Left forelimb (tissue), 1 donor: ENCODE results near the gene SOD2.
"Not testable (repeated sequence)": the region's sequence is repeated elsewhere in the genome, so short reads cannot be mapped to it uniquely, and the experiment has no call there.

Experiments used
- DNase-seq: peaks from one replicate; pipeline ENCODE4 v3.0.0-alpha.2; 2018; ENCODE audit warnings: low spot score

Gene SOD2

DNA sequence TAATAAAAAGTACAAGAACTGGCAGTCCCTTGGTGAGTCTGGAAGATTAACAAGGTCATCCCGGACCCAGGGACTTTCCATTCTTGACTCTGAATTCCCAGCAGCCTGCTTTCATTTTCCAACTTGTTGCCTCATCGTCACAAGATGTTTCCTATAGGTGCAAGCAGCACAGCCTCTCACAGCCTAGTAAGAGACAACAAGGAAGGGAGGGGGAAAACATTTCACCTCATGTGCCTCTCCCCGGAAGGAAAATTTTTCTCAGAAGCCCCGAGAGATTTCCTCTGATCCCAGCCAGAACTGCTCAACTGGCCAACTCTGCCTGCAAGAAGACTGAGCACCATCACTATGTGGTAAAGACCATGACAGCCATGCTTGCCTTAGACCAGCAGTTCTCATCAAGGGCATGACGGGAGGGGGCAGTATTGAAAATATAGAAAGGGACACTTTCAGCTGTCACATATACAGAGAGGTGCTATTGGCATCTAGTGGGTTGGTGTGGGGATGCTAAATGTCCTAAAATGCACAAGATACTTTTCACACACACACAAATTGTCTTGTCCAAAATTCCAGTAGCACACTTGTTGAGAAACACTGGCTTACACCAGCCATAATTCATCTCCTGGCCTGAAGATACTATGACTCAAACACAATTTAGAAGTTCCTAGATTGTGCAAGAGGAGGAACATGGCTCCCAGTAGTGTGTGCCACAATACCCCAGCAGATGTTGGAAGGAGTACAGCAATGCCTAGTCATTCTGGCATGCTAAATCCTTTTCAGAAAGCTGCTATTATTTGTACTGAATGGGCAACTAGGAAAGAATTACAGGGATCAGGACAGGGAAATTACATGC is 23.4 kb upstream of the SOD2 start:
- no peak for DNase-seq

GRCh38 chr6:159715605-159716004 is 22.6 kb upstream of the SOD2 start:
- DNase-seq = no peak

DNA sequence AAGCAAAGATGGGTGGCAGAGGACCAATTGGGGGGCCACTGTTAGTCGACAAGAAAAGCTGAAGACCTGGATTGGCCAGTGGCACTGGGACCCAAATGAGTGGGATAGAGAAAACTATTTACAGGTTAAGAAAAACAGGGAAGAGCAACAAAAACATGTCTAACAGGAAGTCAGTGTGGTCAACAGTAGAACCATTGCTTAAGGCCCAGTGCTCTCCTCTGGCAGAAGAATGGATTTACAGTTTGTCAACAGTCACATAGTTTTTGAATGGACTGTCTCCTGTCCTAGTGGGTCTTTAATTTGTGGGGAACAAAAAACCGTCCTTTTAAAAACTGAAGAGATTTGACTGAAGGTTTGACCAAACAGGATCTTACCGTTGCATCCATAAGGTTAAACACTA is 22.1 kb upstream of the SOD2 start:
- no peak for DNase-seq

GRCh38 chr6:159714404-159714803 is 21.4 kb upstream of the SOD2 start:
- no peak for DNase-seq

- no peak for DNase-seq
Measured at GRCh38 chr6:159713984-159714383, 20.9 kb upstream of the SOD2 start.

- not testable (repeated sequence) for DNase-seq
Measured at GRCh38 chr6:159712389-159712788, 19.3 kb upstream of the SOD2 start.

GRCh38 chr6:159710603-159711002 is 17.6 kb upstream of the SOD2 start:
- not testable (repeated sequence) for DNase-seq

- DNase-seq = no peak
Measured at GRCh38 chr6:159701413-159701999, 8.5 kb upstream of the SOD2 start.

DNA sequence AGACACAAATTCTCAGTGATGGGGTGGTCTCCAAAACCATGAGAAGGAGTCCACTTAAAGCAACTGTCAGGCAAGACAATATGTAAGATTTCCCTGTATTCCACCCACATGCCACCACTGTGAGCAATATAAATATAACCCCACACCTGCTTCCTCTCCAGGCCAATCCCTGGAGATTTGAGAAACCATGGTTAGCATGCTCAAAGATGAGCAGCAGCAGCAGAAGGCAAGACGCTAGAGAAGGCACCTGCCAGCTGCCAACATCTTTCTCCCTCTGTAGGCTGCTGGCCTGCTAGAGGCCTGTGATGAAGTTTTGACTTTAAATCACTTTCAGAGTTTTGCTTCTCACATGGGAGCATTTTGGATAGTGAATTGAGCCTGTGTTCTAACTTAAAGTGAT is 7.9 kb upstream of the SOD2 start:
- DNase-seq = no peak

DNA sequence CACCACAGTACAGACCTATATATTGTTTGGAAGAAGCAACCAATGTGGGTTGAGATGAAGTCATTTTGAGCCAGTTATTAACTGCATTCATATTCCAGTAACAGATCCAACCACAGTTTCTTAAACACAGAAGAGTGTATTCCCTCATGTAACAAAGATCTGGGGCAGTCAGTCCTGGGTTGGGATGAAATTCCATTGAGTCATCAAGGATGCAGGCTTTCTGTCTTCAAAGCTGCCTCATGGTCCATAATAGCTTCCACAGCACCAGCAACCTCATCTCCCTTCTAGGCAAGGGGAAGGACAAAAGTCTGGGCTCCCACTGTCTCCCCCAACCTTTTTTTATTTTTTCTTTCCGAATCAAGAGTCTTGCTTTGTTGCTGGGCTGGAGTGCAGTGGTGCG is 2.9 kb upstream of the SOD2 start:
- DNase-seq = no peak

GRCh38 chr6:159693894-159694545 is 979 bp upstream of the SOD2 start:
- DNase-seq = no peak

DNA sequence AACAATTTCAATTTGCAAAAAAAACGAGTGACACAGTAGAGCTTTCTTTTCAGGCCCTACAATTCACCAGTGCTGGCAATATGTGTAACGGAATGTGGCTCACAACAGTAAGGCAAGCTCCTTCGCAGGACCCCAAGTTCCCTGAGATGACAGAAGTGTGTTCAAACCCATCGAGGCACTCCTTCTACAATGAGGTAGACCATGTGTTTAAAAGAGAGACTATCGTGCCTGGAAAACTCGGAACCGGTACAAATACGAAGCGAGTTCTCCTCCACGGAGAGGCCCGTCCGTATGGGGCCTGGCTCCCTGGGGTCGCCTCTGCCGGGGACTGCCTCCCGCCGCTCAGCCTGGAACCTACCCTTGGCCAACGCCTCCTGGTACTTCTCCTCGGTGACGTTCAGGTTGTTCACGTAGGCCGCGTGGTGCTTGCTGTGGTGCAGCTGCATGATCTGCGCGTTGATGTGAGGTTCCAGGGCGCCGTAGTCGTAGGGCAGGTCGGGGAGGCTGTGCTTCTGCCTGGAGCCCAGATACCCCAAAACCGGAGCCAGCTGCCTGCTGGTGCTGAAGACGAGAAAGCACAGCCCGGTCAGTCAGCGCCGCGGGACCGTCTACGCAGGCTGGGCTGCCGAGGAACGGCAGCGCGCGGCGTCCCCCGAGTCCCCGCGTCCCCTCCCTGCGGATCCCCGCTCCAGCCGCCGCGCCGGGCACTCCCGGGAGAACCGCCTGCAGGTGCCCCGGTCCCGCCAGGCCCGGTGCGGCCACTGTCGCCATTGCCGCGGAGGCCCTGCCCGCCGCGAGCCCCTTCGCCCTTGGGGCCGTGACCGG is 526 bp downstream of the SOD2 start:
- peak; percentile 72 for DNase-seq

DNA sequence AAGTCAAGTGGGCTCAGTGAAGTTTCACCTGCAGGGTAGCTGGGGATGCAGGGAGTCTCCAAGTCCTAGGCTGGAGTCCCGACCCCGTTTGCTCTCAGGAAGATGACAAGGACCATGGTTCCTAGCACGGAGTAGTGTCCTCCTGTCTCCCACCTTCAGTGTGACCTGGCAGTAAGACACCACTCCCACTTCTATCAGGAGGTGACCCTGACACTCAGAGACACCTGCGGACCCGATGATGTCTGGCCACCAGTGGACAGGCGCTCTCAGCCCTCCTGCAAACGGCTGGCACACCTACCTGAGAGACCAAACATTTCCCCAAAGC is 1.1 kb downstream of the SOD2 start:
- no peak for DNase-seq

GRCh38 chr6:159691133-159691962 is 1.7 kb downstream of the SOD2 start:
- no peak for DNase-seq

DNA sequence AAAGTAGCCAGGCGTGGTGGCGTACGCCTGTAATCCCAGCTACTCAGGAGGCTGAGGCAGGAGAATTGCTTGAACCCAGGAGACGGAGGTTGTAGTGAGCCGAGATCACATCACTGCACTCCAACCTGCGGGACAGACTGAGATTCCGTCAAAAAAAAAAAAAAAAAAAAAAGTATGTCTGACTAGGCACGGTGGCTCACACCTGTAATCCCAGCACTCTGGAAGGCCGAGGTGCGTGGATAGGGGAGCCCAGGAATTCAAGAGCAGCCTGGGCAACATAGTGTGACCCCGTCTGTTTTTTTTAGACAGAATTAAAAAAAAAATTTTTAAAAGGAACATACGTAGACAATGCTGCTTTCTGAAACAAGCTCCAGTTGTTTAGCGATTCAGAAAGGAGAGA is 2.9 kb downstream of the SOD2 start:
- DNase-seq = not testable (repeated sequence)

GRCh38 chr6:159689001-159689400 is 4.0 kb downstream of the SOD2 start:
- DNase-seq = no peak

DNA sequence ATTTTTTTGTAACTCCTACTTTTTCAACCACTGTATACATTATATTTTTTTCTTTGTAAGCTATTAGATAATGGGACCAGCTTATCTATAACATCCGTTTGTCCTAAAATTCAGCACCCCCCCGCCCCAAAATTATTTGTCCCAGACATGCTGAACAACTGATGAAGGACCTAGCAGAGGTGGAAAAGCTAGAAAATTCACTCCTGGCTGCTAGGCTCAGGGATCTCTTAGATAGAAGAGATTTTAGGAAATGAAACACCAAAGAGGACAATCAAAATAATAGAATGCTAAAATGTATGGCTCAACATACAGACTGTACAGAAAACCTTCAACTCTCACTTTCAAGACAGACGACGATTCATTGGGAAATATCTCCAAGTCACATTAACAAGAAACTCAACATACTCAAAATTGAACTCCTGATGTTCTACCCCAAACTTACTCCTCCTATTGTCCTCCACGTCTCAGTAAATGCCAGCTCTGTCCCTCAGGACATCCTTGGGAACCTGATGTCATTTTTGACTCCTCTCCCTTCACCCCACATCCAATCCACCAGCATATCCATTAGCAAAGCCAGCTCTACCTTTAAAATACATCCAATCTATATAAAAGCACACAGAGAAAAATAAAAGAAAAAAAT is 4.7 kb downstream of the SOD2 start:
- no peak for DNase-seq

GRCh38 chr6:159687341-159687740 is 5.7 kb downstream of the SOD2 start:
- no peak for DNase-seq

GRCh38 chr6:159686703-159687102 is 6.3 kb downstream of the SOD2 start:
- DNase-seq = no peak

DNA sequence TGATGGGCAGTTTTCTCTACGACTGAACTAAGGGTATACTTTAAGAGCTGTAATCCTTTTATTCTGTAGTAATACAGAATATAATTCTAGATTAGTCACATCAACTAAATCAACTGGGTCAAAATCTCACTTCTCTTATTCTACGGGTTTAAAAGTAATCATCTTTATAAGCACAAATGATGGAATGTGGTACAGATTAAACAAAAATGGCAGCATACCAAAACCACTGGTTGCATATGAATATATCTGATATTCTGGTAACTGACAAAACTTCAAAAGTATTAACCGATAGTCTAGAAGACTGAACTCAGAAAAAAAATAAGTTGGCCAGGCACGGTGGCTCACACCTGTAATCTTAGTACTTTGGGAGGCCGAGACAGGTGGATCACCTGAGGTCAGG is 7.0 kb downstream of the SOD2 start:
- DNase-seq = no peak

GRCh38 chr6:159684013-159684304 is 9.1 kb downstream of the SOD2 start:
- DNase-seq = no peak
